ENCODE data around the gene ETDB.
A peak's percentile ranks its signal among the peaks of the same experiment; 100 is the strongest.
"Not testable (repeated sequence)": the region's sequence is repeated elsewhere in the genome, so short reads cannot be mapped to it uniquely, and the experiment has no call there.

Gene ETDB

GRCh38 chrX:135120056-135120576, at the start of gene ETDB:
Gene ETDB (minus strand): TSS chrX:135120526. CDS start chrX:135119261, 1,265 bp downstream.
- H3K9me3 ChIP-seq (ENCODE audit: control insufficient read depth, insufficient read depth, low read length); H3K4me1 ChIP-seq (ENCODE audit: control insufficient read depth, insufficient read depth, low read length); H3K4me3 ChIP-seq (ENCODE audit: low read depth, low read length); H3K27me3 ChIP-seq (ENCODE audit: control insufficient read depth, insufficient read depth, low read length); H3K27ac ChIP-seq (ENCODE audit: low read depth, low read length); H3K9ac ChIP-seq (ENCODE audit: low read depth, low read length); H3K36me3 ChIP-seq (ENCODE audit: control insufficient read depth, insufficient read depth, low read length): not testable (repeated sequence)

GRCh38 chrX:135169534-135169933, 49.2 kb upstream of the ETDB start:
- H3K4me1 ChIP-seq (ENCODE audit: control insufficient read depth, insufficient read depth, low read length); H3K36me3 ChIP-seq (ENCODE audit: control insufficient read depth, insufficient read depth, low read length); H3K4me3 ChIP-seq (ENCODE audit: low read depth, low read length); H3K27me3 ChIP-seq (ENCODE audit: control insufficient read depth, insufficient read depth, low read length); H3K27ac ChIP-seq (ENCODE audit: low read depth, low read length); H3K9ac ChIP-seq (ENCODE audit: low read depth, low read length); H3K9me3 ChIP-seq (ENCODE audit: control insufficient read depth, insufficient read depth, low read length): not testable (repeated sequence)

GRCh38 chrX:135168486-135168885, 48.2 kb upstream of the ETDB start:
- Histone ChIP-seq H3K4me3 (ENCODE audit: low read depth, low read length) (no peak overlapping the region), H3K9me3 (ENCODE audit: control insufficient read depth, insufficient read depth, low read length) (no peaks in the 10 kb centered on the region), H3K27ac (ENCODE audit: low read depth, low read length) (no peak overlapping the region), H3K4me1 (ENCODE audit: control insufficient read depth, insufficient read depth, low read length) (no peaks in the 10 kb centered on the region), H3K27me3 (ENCODE audit: control insufficient read depth, insufficient read depth, low read length) (peaks cover 2% of the 10 kb centered on the region; the same call in 1 of the 2 replicates), H3K36me3 (ENCODE audit: control insufficient read depth, insufficient read depth, low read length) (no peaks in the 10 kb centered on the region), H3K9ac (ENCODE audit: low read depth, low read length) (no peak overlapping the region)

GRCh38 chrX:135154688-135155087, 34.4 kb upstream of the ETDB start:
- not testable (repeated sequence) for H3K27ac ChIP-seq (ENCODE audit: low read depth, low read length); H3K9me3 ChIP-seq (ENCODE audit: control insufficient read depth, insufficient read depth, low read length); H3K27me3 ChIP-seq (ENCODE audit: control insufficient read depth, insufficient read depth, low read length); H3K9ac ChIP-seq (ENCODE audit: low read depth, low read length); H3K4me1 ChIP-seq (ENCODE audit: control insufficient read depth, insufficient read depth, low read length); H3K4me3 ChIP-seq (ENCODE audit: low read depth, low read length); H3K36me3 ChIP-seq (ENCODE audit: control insufficient read depth, insufficient read depth, low read length)

GRCh38 chrX:135126145-135126544, 5.8 kb upstream of the ETDB start:
- H3K4me1 ChIP-seq (ENCODE audit: control insufficient read depth, insufficient read depth, low read length); H3K36me3 ChIP-seq (ENCODE audit: control insufficient read depth, insufficient read depth, low read length); H3K9ac ChIP-seq (ENCODE audit: low read depth, low read length); H3K27ac ChIP-seq (ENCODE audit: low read depth, low read length); H3K27me3 ChIP-seq (ENCODE audit: control insufficient read depth, insufficient read depth, low read length); H3K4me3 ChIP-seq (ENCODE audit: low read depth, low read length); H3K9me3 ChIP-seq (ENCODE audit: control insufficient read depth, insufficient read depth, low read length): not testable (repeated sequence)

- not testable (repeated sequence) for H3K4me3 ChIP-seq (ENCODE audit: low read depth, low read length); H3K36me3 ChIP-seq (ENCODE audit: control insufficient read depth, insufficient read depth, low read length); H3K9me3 ChIP-seq (ENCODE audit: control insufficient read depth, insufficient read depth, low read length); H3K4me1 ChIP-seq (ENCODE audit: control insufficient read depth, insufficient read depth, low read length); H3K27me3 ChIP-seq (ENCODE audit: control insufficient read depth, insufficient read depth, low read length); H3K9ac ChIP-seq (ENCODE audit: low read depth, low read length); H3K27ac ChIP-seq (ENCODE audit: low read depth, low read length)
Observed at GRCh38 chrX:135116064-135116463, 4.3 kb downstream of the ETDB start.

GRCh38 chrX:135114392-135114791, 5.9 kb downstream of the ETDB start:
- Histone ChIP-seq H3K9me3 (ENCODE audit: control insufficient read depth, insufficient read depth, low read length) (no peaks in the 10 kb centered on the region), H3K4me1 (ENCODE audit: control insufficient read depth, insufficient read depth, low read length) (no peaks in the 10 kb centered on the region), H3K36me3 (ENCODE audit: control insufficient read depth, insufficient read depth, low read length) (no peaks in the 10 kb centered on the region), H3K9ac (ENCODE audit: low read depth, low read length) (no peak overlapping the region), H3K27ac (ENCODE audit: low read depth, low read length) (no peak overlapping the region), H3K4me3 (ENCODE audit: low read depth, low read length) (no peak overlapping the region), H3K27me3 (ENCODE audit: control insufficient read depth, insufficient read depth, low read length) (no peaks in the 10 kb centered on the region)

GRCh38 chrX:135112743-135113142, 7.6 kb downstream of the ETDB start:
- Histone ChIP-seq H3K9me3 (ENCODE audit: control insufficient read depth, insufficient read depth, low read length) (no peaks in the 10 kb centered on the region), H3K36me3 (ENCODE audit: control insufficient read depth, insufficient read depth, low read length) (no peaks in the 10 kb centered on the region), H3K9ac (ENCODE audit: low read depth, low read length) (no peak overlapping the region), H3K27me3 (ENCODE audit: control insufficient read depth, insufficient read depth, low read length) (no peaks in the 10 kb centered on the region), H3K4me1 (ENCODE audit: control insufficient read depth, insufficient read depth, low read length) (no peaks in the 10 kb centered on the region), H3K4me3 (ENCODE audit: low read depth, low read length) (no peak overlapping the region), H3K27ac (ENCODE audit: low read depth, low read length) (no peak overlapping the region)

GRCh38 chrX:135112096-135112729, 8.1 kb downstream of the ETDB start:
- no peak overlapping the region for H3K27ac ChIP-seq (ENCODE audit: low read depth, low read length)
- H3K36me3 ChIP-seq (ENCODE audit: control insufficient read depth, insufficient read depth, low read length): no peaks in the 10 kb centered on the region
- H3K9ac ChIP-seq (ENCODE audit: low read depth, low read length): no peak overlapping the region
- H3K9me3 ChIP-seq (ENCODE audit: control insufficient read depth, insufficient read depth, low read length): no peaks in the 10 kb centered on the region
- no peaks in the 10 kb centered on the region for H3K27me3 ChIP-seq (ENCODE audit: control insufficient read depth, insufficient read depth, low read length)
- H3K4me3 ChIP-seq (ENCODE audit: low read depth, low read length): no peak overlapping the region
- H3K4me1 ChIP-seq (ENCODE audit: control insufficient read depth, insufficient read depth, low read length): no peaks in the 10 kb centered on the region

GRCh38 chrX:135109554-135109953, 10.8 kb downstream of the ETDB start:
- Histone ChIP-seq H3K9me3 (ENCODE audit: control insufficient read depth, insufficient read depth, low read length) (no peaks in the 10 kb centered on the region), H3K27ac (ENCODE audit: low read depth, low read length) (no peak overlapping the region), H3K4me1 (ENCODE audit: control insufficient read depth, insufficient read depth, low read length) (no peaks in the 10 kb centered on the region), H3K4me3 (ENCODE audit: low read depth, low read length) (no peak overlapping the region), H3K9ac (ENCODE audit: low read depth, low read length) (no peak overlapping the region), H3K36me3 (ENCODE audit: control insufficient read depth, insufficient read depth, low read length) (no peaks in the 10 kb centered on the region), H3K27me3 (ENCODE audit: control insufficient read depth, insufficient read depth, low read length) (0 out of 2 replicates have a peak, but pooled peaks cover 4% of the 10 kb centered on the region)

GRCh38 chrX:135099493-135099783, 20.9 kb downstream of the ETDB start:
- Histone ChIP-seq H3K36me3 (ENCODE audit: control insufficient read depth, insufficient read depth, low read length) (no peaks in the 10 kb centered on the region), H3K4me1 (ENCODE audit: control insufficient read depth, insufficient read depth, low read length) (peaks cover 5% of the 10 kb centered on the region; the same call in 1 of the 2 replicates), H3K4me3 (ENCODE audit: low read depth, low read length) (peak overlapping the region; percentile 50; the same call in 1 of the 2 replicates), H3K9ac (ENCODE audit: low read depth, low read length) (no peak overlapping the region), H3K27ac (ENCODE audit: low read depth, low read length) (no peak overlapping the region), H3K27me3 (ENCODE audit: control insufficient read depth, insufficient read depth, low read length) (peaks cover 8% of the 10 kb centered on the region; the same call in 1 of the 2 replicates), H3K9me3 (ENCODE audit: control insufficient read depth, insufficient read depth, low read length) (no peaks in the 10 kb centered on the region)
